RKO (cell line): ENCODE data around the gene SAMD4B.
A peak's percentile ranks its signal among the peaks of the same experiment; 100 is the strongest.
"Not testable (repeated sequence)": the region's sequence is repeated elsewhere in the genome, so short reads cannot be mapped to it uniquely, and the experiment has no call there.

ENCODE experiments used
- DNase-seq: peaks from one replicate; pipeline ENCODE4 v3.0.0-alpha.2; 2016; ENCODE audit warnings: low spot score

SAMD4B gene

GRCh38 chr19:39334444-39334976 lies 7.7 kb upstream of the SAMD4B start:
- DNase-seq: no peak

DNA sequence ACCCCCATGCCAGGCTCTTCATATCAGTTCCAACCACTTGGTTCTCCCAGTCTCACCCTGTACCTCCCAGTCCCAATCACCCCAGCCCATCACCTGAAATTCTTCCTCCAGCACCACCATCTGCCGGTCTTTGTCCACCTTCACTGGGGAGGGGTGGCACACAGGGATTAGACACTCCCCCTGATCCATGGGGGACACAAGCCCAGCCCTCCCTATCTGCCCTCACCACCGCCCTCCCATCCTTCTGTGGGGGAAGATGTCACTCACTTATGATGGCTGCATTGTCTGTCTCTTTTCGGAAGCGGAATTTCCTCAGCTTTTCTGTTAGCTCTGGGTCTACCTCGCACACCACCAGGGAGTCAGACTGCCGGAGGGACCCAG lies 7.1 kb upstream of the SAMD4B start:
- DNase-seq: no peak

DNA sequence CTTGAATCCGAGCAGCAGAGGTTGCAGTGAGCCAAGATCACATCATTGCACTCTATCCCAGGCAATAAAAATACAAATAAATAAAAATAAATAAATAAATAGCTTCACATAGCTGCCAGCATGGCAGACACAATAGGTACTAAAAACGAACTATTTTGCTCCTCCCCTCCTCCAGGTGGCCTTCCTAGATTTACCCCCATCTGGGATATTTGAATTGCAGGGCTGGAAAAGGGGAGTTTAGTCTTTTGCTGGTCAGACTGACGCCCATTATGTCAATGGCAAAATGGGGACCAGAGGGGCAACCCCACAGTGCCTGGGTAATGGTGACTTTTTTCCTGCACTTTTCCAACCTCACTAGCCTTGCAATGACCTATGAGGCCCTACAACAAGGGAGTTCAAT lies 5.7 kb upstream of the SAMD4B start:
- no peak for DNase-seq

DNA sequence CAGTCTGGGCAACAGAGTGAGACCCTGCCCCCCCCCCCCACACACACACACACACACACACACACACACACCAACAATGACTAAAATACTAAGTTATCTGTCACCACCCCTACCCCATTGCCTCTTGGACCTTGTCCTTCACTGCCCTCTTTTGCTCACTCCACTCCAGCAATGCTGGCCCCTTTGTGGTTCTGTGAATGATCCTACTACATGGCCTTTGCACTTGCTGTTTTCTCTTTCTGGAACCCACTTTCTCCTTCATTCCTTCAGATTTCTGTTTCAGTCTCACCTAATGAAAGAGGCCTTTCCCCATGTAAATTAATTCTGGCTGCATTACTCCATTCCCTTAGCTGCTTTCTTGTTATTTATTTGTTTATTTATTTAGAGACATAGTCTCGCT lies 2.5 kb upstream of the SAMD4B start:
- DNase-seq: no peak

DNA sequence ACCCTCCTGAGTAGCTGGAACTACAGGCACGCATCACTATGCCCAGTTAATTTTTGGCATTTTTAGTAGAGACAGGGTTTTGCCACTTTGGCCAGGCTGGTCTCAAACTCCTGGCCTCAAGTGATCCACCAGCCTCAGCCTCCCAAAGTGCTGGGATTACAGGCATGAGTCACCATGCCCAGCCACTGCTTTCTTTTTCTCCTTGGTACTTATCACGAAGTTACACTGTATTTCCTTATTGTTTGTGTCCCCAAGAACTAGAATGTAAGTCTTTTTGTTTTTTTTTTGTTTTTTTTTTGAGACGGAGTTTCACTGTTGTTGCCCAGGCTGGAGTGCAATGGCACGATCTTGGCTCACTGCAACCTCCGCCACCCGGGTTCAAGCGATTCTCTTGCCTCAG lies 2.1 kb upstream of the SAMD4B start:
- not testable (repeated sequence) for DNase-seq

- DNase-seq: peak; percentile 34
Observed at GRCh38 chr19:39341129-39341718, 997 bp upstream of the SAMD4B start.

DNA sequence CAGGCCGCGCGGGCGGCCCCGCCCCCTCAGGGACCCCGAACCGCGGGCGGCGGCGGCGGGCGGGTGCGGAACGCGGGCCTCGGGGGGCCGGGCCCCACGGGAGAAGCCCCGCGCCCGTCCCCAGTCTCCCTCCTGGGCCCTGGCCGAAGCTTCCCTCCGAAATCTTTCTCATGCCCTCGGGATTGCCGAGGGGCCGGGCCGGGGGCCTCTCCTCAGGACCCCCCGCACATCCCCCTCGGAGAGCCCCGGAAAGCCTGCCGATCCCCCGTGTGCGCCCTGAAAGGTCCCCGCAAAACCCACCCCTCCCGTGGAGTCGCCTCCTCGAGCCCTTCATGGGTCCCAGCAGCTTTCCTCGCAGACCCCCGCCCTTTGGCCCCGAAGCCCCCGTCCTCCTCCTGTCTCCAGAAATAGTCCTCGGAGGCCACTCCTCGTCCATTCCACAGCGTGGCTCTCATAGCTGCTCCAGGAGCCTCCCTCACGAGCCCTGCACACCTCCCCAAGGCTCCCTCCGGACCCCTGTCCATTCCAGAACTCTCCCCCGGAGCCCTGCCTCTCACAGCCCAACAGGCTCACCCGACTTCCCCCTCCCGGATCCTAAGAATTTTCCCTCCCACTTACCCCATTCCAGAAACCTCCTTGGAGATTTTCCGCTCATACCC lies 555 bp downstream of the SAMD4B start:
- DNase-seq: no peak

DNA sequence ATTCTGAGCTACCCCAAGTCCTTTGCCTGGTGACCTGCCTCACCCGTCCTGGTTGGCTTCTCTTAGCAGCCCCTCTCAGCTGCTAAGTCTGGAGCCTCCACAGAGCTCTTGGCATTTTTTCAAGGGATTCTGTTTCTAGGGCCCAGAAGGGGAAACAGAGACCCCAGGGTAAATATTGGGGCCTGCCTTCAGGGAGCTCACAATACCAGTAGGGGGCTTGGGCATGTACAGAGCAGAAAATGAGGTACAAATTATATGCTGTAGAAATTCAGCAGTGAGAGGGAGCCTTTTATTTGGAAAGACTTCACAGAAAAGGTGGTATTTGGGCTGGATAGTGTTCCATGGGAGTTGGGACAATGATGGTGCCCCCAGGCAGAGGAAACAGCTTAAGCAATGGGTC lies 3.7 kb downstream of the SAMD4B start:
- DNase-seq: no peak

GRCh38 chr19:39347332-39348164 lies 5.3 kb downstream of the SAMD4B start:
- DNase-seq: no peak

DNA sequence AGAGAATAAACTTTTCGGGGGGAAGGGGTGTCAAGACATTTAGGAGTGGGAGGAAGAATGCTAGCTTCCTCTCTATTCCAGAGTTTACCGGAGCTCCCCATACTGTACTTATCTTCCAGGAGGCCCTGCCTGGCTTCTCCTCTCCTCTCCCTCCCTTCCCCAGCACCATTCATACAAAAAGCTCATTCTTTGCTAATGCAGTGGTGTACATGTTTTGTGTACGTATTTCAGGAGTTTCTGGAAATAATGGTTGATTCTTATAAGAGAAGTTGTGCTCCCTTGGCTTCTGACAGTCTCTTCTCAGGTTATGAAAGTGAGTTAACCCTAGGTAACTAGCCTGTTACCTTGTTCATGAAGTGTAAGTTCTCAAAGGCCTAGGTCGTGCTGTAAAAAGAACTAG lies 7.1 kb downstream of the SAMD4B start:
- DNase-seq: no peak

DNA sequence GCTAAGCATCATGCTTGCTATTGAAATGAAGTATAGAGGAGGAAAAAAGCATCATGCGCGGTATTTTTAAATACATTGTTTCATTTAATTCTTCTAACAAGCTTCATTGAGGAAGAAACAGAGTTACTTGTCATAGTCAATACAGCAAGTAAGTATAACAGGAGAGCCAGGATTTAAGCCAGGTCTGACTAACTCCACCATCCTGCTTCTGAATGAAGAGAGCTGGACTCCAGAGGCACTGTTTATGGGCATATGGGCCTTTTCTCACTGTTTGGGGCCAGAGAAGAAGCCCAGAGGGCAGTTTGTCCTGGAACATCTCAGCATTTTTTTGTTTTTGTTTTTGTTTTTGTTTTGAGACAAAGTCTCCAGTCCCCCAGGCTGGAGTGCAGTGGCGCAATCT lies 7.9 kb downstream of the SAMD4B start:
- DNase-seq: no peak

DNA sequence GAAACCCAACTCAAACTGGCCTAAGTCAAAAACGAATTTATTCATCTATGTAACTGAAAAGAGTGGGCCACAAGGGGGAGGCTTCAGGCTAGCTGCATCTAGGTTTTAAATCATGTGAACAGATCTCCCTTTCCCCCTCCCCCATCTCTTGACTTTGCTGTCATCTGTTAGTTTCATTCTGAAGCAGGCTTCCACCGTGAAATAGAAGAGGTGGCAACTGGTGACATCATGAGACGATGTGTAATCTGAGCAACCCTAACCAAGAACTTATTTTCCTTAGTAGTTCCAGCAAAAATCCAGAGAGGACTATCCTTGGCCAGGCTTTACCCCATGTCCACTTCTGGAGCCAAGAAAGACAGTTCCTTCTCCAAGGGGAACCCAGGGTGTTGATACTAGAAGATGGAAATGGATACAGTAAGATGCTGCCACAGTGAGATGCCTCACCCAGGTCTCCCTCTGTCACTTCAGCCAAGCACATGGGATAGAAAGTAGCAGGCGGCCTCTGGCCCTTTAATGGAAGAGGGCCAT lies 9.4 kb downstream of the SAMD4B start:
- DNase-seq: no peak

- DNase-seq: no peak
Observed at GRCh38 chr19:39352381-39353255, 10.4 kb downstream of the SAMD4B start.

DNA sequence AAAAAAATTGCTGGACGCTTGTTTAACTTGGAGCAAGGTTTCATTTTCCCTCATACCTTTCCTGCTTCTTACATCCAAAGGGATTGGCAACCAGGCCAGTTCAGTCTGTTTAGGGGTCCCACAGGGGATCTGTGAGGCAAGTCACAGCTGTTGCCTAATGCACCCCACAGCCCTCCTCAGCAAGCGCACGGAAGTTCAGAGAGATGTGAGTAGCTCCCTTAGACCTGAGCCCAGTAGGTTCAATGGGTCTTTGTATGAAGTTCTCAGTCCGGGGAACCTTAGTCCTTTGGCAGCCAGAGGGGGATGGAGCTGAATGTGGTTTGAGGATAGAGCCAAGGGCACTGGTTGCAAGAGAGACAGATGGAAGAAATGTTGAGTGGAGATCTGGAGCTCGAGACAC lies 13.0 kb downstream of the SAMD4B start:
- DNase-seq: no peak

GRCh38 chr19:39356073-39356472 lies 13.9 kb downstream of the SAMD4B start:
- DNase-seq: no peak

DNA sequence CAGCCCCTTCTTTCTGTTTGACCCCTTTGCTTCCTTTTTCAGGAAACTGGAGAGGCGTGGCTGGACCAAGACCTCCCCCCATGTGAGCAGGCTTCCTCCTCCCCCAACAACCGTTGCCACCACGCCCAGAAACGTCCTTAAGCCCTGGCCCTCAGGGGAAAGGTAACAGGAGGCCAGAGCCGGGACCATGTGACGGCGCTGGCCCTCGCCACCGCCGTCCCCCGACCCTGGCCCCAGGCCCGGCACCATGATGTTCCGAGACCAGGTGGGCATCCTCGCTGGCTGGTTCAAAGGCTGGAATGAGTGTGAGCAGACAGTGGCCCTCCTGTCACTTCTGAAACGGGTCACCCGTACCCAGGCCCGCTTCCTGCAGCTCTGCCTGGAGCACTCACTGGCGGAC lies 14.4 kb downstream of the SAMD4B start:
- no peak for DNase-seq

GRCh38 chr19:39359026-39359425 lies 16.8 kb downstream of the SAMD4B start:
- DNase-seq: no peak

DNA sequence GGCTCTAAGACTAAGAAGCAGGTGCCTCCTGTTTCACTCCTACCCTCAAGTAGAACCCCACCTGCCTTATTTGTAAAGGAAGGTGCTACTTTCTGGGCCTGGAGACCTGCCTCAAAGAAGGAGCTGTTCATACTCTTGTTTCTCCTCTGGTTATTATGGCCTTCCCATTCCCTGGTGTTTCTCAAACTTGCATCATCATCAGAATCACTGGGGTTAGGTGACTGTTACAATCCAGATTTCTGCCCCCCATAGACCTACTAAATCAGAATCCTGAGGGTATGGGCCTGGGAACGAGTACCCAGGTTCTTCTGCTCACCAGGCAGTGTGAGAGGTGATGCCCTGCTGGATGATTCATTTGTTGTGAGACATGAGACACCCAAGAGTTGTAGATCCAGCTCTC lies 18.4 kb downstream of the SAMD4B start:
- DNase-seq: no peak

DNA sequence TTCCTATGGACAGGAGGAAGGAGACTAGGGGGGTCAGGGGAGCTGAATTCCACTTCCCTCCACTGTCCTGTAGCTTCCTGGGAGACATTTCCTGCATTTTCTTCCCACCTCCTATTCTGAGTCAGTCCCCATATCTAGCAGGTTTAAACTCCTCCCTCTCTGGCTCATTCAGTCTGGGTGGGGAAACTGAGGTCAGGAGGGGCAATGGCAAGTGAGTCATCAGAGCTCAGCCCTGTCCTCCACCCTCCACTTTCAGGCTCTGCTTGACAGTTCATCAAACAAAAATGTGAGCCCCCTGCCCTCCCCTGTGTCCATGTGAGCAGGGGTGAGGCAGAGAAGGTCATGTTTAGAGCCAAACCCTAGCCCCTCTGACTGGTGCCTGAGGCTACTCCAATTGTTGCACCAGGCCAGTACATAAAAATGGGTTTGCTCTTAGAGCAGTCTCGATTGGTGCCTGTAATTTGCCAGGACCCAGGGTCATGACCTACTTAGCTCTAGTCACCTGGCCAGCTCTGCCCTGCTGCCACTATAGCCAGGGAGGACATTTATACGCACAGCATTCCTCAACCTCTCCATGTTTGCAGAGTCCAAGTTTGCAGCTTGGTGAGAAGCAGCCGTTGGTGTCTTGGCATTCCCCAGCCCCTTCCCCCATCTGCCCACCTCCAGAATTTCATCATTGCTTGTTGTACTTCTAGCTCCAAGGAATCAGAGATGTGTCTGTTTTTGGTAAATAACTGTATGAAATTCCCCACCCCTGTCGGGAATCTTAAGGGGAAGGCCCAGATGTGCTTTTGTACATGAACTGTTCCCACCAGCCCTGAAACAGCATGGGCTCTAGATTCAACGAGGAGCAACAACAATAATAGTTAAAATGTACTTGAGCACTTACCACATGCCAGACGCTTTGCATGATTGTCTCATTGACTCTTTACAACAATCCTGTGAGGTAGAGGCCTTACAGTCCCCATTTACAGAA lies 20.7 kb downstream of the SAMD4B start:
- no peak for DNase-seq

DNA sequence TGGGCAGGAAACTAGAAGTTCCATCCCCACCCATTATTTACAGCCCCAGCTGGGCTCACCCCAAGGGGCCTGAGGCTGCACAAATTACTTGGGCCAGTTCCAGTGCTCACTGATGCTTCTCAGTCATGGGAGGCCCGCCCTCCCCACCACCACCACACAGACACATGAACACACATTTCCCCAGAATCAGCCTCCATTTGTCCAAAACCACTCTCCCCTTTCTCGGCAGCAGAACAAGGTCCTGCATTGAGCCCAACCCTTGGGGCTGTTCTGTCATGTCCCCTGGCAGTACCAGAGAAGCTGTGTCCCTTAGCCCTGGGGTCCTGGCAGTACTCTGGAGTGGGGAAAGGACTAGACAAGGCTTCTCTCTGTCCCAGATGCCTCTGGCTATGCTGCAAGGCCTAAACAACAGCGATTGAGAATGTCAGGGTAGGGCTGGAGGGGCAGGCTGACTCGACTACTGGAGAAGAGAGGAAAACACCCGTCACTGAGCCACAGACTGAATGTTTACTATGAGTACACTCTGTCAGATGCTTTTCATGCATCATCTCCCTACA lies 21.8 kb downstream of the SAMD4B start:
- DNase-seq: no peak
